GM21723 (cell line): ENCODE results near the gene ADAMTS18.
"Not testable (repeated sequence)": the region's sequence is repeated elsewhere in the genome, so short reads cannot be mapped to it uniquely, and the experiment has no call there.

Experiments used
- ATAC-seq: cut with Tn5 transposase; IDR thresholded peaks from one replicate; pipeline ENCODE4 v1.9.1; 2021; ENCODE audit warnings: mild to moderate bottlenecking, moderate library complexity; ENCODE audit not compliant: unreplicated experiment

Gene ADAMTS18, protein sequence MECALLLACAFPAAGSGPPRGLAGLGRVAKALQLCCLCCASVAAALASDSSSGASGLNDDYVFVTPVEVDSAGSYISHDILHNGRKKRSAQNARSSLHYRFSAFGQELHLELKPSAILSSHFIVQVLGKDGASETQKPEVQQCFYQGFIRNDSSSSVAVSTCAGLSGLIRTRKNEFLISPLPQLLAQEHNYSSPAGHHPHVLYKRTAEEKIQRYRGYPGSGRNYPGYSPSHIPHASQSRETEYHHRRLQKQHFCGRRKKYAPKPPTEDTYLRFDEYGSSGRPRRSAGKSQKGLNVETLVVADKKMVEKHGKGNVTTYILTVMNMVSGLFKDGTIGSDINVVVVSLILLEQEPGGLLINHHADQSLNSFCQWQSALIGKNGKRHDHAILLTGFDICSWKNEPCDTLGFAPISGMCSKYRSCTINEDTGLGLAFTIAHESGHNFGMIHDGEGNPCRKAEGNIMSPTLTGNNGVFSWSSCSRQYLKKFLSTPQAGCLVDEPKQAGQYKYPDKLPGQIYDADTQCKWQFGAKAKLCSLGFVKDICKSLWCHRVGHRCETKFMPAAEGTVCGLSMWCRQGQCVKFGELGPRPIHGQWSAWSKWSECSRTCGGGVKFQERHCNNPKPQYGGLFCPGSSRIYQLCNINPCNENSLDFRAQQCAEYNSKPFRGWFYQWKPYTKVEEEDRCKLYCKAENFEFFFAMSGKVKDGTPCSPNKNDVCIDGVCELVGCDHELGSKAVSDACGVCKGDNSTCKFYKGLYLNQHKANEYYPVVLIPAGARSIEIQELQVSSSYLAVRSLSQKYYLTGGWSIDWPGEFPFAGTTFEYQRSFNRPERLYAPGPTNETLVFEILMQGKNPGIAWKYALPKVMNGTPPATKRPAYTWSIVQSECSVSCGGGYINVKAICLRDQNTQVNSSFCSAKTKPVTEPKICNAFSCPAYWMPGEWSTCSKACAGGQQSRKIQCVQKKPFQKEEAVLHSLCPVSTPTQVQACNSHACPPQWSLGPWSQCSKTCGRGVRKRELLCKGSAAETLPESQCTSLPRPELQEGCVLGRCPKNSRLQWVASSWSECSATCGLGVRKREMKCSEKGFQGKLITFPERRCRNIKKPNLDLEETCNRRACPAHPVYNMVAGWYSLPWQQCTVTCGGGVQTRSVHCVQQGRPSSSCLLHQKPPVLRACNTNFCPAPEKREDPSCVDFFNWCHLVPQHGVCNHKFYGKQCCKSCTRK (N-terminal part only)

DNA sequence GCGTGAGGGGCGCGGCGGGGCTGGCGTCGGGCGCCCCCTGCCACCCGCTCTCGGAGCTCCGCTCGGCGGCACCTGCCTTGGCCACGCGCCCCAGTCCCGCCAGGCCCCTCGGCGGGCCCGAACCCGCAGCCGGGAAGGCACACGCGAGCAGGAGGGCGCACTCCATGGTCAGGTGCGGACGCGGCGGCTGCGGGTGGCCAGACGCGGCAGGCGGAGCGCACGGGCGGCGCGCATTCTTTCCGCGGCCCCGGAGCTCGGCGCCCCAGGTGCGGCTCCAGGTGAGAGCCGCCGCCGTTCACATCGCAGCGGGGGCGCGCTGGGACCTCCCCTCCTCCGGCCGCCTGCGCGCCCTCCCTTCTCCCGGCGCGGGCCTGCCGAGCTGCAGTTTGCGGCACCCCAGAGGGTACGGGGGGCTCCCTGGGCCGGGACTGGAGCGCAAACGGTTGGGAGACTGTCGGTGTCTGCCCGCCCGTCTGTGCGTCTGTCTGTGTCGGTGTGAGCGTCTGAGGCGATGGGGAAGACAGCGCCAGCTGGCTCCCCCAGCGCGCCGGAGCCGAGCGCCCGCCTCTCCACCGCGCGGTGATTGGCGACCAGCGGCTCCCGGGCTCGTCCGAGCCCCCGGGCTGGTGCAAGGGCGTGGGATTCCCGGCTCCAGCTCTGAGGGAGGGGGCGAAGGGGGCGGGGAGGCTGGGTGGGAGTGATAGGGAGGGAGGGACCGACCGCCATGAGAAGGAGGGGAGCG, at the start of gene ADAMTS18:
TSS of gene ADAMTS18 (minus strand) at position 505 of the 742 bp plus-strand sequence. CDS start at position 166, 339 bp downstream.
- ATAC-seq, result no peak

DNA sequence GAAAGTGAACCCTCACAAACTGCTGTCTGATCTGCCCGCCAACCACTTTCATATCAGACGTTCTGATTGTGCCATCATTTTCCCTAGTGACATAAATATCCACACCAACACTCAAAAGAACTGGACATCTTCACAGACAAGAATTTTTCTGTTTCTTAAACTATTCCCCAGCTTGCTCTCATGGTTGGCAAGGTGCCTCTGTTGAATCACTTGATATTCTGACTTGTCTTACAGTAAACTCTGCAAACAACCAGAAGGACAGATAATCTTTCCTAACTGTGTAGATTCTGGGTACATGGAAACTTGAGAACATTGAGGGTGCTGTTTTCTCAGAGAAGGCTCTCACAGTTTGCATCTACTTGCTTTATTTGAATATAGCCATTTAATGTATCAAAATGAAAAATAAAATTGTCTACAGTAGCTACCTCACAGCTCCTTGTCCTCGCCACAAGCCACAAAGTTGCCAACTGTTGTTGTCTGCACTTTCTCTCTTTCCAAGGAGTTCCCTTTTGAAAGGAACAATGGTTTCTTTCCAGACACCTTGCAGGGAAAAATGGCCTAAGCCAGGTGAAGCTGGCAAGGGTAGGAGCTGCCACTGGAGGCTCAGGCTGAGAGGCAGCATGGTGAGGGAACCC, 46.0 kb upstream of the ADAMTS18 start:
- no peak for ATAC-seq

DNA sequence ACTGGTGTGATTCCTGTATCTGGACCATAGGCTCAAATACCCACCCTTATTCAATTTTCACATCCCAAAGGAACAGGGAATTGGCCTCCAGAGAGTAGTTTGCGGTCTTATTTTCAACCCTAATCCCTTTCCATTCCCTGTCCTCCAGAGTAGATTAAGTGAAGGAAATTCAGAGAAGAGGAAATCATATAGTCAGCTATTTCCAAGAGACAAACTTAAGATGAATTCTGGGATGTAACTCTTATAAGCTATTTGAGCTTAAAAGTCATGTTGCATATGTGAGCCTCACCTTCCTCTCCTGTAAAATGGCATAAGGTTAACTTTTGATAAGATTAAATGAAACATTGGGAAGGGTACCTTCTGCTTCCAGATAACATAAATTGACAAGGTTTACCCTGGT, 37.4 kb upstream of the ADAMTS18 start:
- no peak for ATAC-seq

DNA sequence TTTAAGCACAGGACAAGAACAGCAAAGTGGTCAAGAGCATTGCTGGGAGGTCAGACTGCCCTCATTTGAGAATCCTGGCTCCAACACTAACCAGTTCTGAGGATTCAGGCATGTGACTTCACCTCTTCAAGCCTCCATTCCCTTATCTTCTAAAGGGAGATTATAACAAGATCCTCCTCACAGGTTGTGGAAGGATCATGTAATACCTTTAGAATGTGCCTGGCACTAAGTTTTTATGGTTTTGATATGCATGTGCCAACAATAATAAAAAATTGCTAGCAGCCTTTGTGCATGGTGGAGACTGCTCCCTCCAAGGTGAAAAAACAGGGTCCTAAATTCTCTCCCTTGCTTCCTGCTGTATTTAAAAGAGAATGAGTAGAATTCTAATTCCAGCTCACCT, 36.0 kb upstream of the ADAMTS18 start:
- ATAC-seq, result no peak

DNA sequence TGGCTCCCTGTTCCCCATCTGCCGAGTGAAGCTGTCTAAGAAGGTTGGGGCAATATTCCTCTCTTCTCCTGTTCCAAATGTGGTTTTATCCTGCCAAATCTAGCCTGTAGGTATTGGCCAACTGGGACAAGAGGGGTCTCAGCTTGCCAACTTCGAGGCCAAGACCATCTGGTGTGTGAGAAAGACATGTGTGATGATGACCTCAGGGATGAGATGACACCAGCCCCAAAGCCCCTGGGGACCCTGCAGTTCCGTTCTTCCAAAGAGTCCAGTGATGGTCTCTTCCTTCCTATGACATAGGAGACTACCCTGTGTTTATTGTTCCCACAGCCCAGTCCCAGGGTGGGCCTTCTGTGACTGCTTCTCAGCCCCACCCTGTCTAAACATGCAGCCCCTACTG, 34.8 kb upstream of the ADAMTS18 start:
- ATAC-seq, result no peak

DNA sequence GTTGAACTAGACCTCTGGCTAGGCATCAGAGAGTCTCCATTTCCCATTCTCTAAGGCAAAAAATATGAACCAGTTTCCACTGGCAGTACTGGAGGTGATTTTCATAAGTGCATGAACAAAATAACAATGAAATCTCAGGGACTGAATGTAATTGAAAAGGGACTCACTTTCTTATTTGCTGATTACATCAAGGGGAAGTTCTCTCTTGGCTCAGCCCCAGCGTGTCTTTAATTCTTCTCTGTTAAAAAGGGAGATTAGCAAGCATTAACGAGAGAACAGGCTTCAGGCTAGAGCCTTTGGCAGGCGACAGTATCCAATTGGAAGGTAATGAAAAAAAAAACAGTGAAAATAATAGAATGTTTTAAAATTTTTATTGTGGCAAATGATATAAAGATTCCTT, 34.0 kb upstream of the ADAMTS18 start:
- no peak for ATAC-seq

DNA sequence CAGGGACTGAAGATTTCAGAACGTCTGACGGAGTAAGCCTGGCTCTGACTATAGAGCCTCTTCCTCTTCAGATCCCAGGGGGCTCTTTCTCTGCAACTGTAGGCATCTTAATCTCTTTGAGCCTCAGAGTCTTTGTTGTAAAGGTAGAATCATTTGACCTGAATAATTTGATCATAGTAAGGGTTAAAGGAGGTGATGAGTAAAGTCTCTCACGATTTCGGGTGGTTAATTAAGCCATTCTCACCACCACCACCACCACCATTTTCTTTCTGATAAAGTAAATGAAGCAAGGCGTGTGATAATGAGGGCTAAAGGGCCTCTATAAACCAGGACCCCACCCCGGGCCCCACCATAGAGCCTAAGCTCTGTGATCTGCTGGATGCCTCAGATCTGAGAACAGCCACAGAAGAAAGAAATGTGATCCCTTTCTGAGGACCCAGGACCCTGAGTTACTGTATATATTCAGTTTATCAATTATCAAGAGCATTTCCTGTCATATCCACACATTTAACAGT, 33.0 kb upstream of the ADAMTS18 start:
- ATAC-seq, result no peak

DNA sequence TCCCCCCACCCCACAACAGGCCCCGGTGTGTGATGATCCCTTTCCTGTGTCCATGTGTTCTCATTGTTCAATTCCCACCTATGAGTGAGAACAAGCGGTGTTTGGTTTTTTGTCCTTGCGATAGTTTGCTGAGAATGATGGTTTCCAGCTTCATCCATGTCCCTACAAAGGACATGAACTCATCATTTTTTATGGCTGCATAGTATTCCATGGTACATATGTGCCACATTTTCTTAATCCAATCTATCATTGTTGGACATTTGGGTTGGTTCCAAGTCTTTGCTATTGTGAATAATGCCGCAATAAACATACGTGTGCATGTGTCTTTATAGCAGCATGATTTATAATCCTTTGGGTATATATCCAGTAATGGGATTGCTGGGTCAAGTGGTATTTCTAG, 28.8 kb upstream of the ADAMTS18 start:
- ATAC-seq, result not testable (repeated sequence)

DNA sequence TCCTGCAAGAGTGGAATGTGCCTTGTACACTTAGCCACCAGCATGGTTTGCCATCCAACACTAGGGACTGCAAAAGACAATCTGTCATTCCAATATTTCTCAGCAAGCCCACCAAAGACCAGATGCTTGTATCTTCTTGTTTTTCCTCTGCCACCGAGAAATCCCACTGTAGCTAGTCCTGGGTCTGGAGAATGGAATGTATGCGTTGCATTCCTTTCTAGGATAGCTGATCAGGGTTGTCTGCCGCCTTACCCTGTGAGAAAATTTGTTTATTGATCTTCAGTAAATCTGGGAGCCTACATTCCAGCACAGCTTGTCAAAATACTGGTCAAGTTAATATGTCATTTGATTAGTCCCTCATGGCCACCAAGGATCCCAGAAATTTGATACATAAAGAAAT, 28.1 kb upstream of the ADAMTS18 start:
- no peak for ATAC-seq

DNA sequence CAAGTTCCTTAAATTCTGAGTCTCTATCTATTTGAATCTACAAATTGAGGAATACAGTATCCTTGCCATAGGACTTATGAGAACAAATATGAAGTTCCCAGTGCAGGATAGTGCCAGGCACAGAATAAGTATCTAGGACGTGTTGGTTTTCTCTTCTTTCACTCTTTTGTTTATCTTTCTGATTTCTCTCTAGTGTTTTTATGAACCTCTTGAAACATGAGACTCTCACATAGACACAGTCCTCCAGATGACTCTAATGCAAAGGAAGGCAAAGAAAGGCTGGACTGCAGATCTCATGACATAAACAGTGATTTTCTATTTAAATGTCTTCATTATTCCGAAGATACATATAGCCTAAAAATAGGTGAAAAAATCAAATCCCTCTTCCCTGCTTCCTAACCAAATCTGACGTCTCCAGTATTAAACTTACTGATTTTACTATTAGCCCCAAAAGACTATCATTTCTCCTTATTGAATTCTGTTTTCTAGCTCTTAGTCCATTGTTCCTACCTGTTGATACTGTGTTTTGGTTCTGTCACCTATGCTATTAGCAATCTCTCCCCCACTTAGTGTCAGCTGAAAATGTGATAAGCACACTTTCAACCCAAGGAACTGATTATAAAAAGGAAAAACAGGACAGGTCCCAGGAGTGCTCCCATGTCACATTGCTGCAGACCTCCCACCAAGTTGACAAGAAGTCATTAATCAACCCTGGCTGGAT, 24.9 kb upstream of the ADAMTS18 start:
- no peak for ATAC-seq

DNA sequence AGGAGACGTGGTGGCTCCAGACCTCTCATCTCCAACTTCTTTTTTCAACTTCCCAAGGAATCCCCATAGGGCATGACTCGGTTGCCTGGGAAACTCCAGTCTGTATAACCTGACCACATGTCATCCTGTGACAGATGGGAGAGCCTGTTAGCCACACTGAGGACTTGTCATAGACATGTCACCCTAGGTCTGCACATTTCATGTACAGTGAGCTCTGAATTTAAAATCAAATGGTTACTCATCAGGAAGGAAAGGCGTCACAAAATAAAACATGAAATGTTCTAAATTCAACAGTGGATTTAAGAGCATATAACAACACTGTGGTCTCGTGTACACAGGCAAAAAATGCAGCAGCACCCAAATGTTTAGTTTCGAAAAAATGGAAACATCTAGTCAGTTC, 22.2 kb upstream of the ADAMTS18 start:
- ATAC-seq, result no peak

DNA sequence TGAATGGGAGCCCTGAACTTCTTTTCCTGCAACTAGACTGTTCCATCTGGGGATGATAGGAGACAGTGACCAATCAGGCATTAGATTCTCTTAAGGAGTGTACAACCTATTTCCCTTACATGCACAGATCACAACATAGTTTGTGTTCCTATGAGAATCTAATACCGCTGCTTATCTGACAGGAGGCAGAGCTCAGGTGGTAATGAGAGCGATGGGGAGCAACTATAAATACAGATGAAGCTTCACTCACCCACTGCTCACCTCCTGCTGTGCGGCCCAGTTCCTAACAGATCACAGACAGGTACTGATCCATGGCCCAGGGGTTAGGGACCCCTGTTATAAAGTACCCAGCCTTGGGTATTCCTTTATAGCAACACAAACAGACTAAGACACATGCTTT, 17.4 kb upstream of the ADAMTS18 start:
- ATAC-seq, result no peak

DNA sequence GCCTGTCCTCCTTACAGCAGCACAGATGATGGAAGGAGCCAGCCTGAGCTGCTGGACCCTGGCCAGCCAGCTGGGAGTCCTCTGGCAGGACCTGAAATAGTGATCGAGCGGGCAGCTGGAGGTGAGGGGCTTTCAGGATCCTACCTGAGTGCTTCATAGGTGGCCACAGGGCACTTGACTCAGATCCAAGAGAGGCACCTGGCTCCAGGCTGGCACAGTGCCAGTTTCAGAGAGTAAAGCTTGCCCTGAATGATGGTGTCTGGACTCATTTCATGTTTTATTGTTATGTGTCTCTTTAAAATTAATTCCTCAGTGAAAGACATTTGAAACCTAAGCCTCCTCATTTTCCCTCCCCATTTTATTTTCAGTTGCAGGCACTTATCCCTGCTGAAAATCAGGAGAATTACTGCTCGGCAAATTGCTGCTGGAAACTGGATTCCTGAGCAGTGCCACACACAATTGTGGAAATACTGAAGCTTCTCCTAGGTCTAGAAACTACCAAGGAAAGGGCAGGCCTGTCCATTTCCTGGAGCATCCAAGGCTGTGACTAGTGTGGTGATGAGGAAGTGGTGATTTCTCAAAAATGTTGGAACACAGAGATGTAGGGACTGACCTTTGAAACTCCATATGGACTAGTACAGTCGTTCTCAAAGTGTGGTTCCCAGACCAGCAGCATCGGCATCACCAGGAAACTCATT, 16.1 kb upstream of the ADAMTS18 start:
- no peak for ATAC-seq

DNA sequence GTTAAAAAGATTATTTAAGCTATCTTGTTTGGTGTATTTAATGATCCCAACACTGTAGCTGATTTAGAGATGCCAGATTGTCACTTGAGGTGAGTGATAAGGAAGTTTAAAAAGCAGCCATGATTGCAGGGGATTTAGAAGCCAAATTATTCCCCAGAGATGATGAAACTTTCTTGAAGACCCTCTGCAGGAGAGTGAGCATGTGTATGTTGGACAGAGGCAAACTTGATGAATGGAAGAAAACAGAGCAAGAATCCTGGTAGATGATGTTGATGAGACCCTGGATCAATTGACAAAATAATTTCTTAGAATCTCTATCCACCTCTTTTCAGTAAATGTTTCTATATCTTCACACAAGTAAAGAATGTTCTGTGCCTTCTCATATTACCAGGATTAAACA, 14.4 kb upstream of the ADAMTS18 start:
- no peak for ATAC-seq

DNA sequence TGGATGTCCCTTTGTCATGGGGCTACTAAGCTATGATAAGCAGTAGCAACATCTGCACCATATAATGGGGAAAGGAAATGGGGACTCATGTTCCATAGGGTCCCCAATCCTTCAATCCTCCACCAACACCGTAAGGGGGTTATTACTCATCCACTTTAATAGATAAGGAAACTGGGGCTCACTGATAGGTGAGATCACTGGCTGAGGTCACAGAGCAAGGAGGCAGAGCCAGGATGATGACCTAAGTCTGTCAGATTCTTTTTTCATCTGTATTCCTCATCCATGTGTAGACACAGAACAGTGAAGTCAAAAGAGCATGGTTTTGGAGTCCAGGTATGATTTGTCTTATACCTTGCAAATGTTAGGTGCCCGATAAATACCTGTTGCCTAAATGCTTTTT, 10.5 kb upstream of the ADAMTS18 start:
- ATAC-seq, result no peak

DNA sequence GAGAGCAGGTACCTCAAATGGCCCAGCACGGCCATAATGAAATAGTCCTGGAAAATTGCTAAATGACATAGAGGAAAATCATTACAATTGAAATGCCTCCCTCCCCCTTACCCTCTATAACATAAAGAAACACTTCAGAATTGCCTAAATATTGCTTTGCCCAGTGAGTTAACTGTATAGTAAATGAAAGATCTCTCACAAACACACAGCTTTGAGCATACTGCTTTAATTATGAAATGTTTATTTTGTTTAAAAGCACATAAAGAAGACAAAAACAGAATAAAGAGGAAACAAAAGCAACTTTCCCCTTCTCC, 9.3 kb upstream of the ADAMTS18 start:
- ATAC-seq, result no peak

DNA sequence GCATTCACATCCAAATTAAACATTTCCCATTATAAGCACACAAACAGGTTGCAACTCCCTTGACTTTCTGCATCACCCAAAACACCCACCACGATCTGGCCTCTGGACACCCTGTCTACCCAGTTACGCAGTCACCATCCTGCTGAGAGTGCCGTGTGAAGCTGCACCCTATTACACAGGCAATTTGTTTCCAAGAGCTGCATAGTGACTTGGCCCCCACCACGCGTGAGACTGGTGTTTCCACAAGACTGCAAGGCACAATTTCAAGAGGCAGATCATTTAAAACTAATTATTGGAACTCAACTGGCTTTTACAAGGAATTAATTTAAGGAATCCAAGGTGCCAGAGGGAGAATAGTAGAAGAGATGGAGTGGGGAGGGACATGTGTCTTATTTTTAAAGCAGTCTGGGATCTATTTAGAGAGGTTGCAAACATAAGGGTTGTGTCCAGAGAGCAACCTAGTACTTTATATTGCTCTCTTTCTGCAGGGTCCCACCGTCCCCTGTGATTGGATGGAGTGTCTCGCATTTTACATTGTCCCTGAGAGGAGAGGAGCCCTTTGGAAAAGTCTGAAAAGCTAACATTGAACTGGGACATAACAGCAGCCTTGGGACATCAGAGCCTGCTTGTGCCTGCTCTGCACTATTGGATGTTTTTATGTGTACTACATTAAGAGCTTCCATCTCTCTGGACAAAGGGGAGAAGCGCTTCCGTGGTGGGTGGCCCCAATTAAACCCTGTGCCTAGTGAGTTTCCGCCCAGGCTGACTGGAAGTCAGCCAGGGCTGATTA, 8.7 kb upstream of the ADAMTS18 start:
- no peak for ATAC-seq

DNA sequence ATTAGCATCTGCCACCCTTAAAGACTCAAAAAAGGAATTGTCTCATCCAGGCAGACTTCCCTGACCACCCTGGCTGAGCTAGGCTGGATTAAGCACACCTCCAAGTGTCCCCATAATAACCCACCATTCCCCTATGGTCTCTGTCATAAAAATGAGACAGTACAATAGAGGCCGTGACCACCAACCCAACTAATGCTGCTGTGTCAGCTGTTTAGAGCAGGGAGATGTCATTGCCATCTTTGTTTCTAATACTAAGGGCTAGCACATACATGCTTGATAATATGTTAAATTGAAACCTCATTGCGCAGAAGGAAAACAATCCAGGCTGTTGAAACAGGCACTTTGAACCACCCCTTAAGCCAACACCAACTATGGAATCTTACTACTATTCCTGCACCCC, 7.2 kb upstream of the ADAMTS18 start:
- ATAC-seq, result no peak
